ENCODE measurements around the gene PEX5L. TPM values are rescaled to one million over a fixed set of nuclear protein-coding genes. Genes with fewer than 3 reads are reported as not detected.

PEX5L gene
- total and polyA plus RNA-seq, 11 donors = 0.08 to 5.2 (median 0.22) TPM; not detected in 2

- Histone ChIP-seq H3K27ac (no peak overlapping the region), H3K36me3 (no peaks in the 10 kb centered on the region), H3K4me3 (no peak overlapping the region), H3K4me1 (no peaks in the 10 kb centered on the region), H3K9me3 (no peaks in the 10 kb centered on the region), H3K27me3 (no peaks in the 10 kb centered on the region)
- intact Hi-C loops (cut with DNase I) = no loop called here
- ATAC-seq (no peak), DNase-seq (no peak)
- TF ChIP-seq POLR2A (IDR thresholded peaks at IDR 0.05) = no peak
- TF ChIP-seq CTCF (IDR thresholded peaks at IDR 0.05) = no peak
These were observed 36.8 kb upstream of the PEX5L start for GRCh38 chr3:180073561-180073960.

- Histone ChIP-seq H3K27ac (no peak overlapping the region), H3K36me3 (no peaks in the 10 kb centered on the region), H3K9me3 (no peaks in the 10 kb centered on the region), H3K4me3 (no peak overlapping the region), H3K4me1 (no peaks in the 10 kb centered on the region), H3K27me3 (no peaks in the 10 kb centered on the region)
- no peak for ATAC-seq
- WGBS, 4 donors = 48 to 65% (median 53%) methylated on average over 1 of the region's 1 CpG
- TF ChIP-seq CTCF (IDR thresholded peaks at IDR 0.05) = no peak
- TF ChIP-seq POLR2A (IDR thresholded peaks at IDR 0.05) = no peak
- intact Hi-C loops (cut with DNase I) = no loop called here
- DNase-seq = no peak
These were observed 36.0 kb upstream of the PEX5L start for GRCh38 chr3:180072786-180073185.

- Histone ChIP-seq H3K9me3 (no peaks in the 10 kb centered on the region), H3K36me3 (no peaks in the 10 kb centered on the region), H3K4me3 (no peak overlapping the region), H3K27me3 (no peaks in the 10 kb centered on the region), H3K4me1 (no peaks in the 10 kb centered on the region), H3K27ac (no peak overlapping the region)
- no peak for TF ChIP-seq POLR2A (IDR thresholded peaks at IDR 0.05)
- TF ChIP-seq CTCF (IDR thresholded peaks at IDR 0.05) = no peak
- intact Hi-C loops (cut with DNase I) = no loop called here
- no peak for DNase-seq
- ATAC-seq = no peak
- WGBS, 4 donors = 51 to 59% (median 56%) methylated on average over 3 of the region's 3 CpGs
These were observed 34.2 kb upstream of the PEX5L start for GRCh38 chr3:180070925-180071324.

GRCh38 chr3:180068023-180068422, 31.3 kb upstream of the PEX5L start:
- H3K36me3 ChIP-seq = no peaks in the 10 kb centered on the region
- no peaks in the 10 kb centered on the region for H3K9me3 ChIP-seq
- no peak for DNase-seq
- no peak for TF ChIP-seq POLR2A (IDR thresholded peaks at IDR 0.05)
- TF ChIP-seq CTCF (IDR thresholded peaks at IDR 0.05) = no peak
- H3K4me1 ChIP-seq = no peaks in the 10 kb centered on the region
- WGBS, 4 donors = 52 to 68% (median 58%) methylated on average over 1 of the region's 1 CpG
- no peak for ATAC-seq
- intact Hi-C loops (cut with DNase I) = no loop called here
- H3K27ac ChIP-seq = no peak overlapping the region
- H3K27me3 ChIP-seq = peaks cover 0 to 10% (median 0%) of the 10 kb centered on the region in 9 donors
- no peak overlapping the region for H3K4me3 ChIP-seq

Measured in heart left ventricle (tissue), 16 donors.